ENCODE data around the gene EWSR1.
A peak's percentile ranks its signal among the peaks of the same experiment; 100 is the strongest.

EWSR1 gene

DNA sequence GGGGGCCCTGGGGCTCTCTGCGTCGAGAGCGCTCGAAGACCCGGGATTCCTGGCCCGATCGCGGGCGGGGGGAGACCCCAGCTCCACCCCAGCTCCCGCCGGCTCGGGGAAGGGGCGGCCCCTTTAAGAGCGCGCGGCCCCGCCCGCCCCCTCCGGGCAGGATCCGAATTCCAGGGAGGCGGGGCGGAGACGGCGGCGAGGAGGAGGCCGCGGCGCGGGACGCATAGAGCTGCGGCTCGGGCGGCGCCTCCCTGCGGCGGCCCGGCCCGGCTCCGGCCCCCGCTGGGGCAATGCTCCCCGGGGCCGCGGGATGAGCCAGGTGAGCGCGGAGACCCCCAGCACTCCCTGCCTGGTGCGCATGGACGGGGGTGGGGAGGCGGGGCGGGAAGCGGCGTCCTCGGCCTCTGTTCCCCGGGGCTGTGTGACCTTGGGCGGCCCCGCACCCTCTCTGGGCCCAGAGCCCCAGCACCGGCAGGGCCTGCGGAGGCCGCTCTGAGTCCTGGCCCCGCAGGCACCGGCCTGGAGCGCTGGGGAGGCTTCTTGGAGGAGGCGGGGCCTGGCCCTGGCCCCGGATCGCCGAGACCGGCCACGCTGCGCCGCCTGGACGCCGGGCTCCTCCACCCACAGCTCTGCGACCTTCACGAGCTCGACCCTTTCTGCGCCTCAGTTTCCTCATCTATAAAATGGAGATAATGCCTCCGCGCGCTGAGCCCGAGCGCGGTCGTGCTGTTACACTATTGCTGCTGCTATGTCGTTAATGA, 38.9 kb downstream of the EWSR1 start:
- DNase-seq, result peak; percentile 74

DNA sequence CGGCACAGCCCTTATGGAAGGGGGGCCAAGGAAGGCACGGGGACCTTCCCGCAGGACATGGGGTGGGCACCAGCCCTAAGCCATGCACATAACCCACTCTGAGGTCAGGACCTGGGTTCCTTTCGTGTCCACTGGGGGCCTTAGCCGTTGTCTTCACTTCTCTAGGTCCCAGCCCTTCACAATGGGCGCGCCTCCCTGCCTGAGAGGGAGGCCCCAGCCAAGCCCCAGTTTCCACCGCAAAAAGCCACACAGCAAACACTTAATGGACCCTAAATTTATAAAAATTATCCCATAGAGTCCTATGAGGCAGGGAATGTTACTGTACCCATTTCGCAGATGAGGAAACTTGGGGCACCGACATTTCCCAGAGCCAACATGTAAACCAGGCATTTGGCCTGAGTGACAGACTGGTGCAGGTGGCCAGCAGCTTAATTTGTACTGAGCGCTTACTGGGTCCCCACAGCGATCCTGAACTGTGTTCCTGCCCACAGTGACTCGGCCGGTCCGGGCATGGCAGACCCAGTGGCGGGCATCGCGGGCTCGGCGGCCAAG, 39.6 kb downstream of the EWSR1 start:
- no peak for DNase-seq

GRCh38 chr22:29308148-29308790, 40.2 kb downstream of the EWSR1 start:
- DNase-seq, result no peak

GRCh38 chr22:29308791-29309262, 40.8 kb downstream of the EWSR1 start:
- no peak for DNase-seq

GRCh38 chr22:29309332-29310064, 41.4 kb downstream of the EWSR1 start:
- no peak for DNase-seq

GRCh38 chr22:29310065-29310862, 42.2 kb downstream of the EWSR1 start:
- no peak for DNase-seq

GRCh38 chr22:29310863-29311339, 42.8 kb downstream of the EWSR1 start:
- peak; percentile 25 for DNase-seq

DNA sequence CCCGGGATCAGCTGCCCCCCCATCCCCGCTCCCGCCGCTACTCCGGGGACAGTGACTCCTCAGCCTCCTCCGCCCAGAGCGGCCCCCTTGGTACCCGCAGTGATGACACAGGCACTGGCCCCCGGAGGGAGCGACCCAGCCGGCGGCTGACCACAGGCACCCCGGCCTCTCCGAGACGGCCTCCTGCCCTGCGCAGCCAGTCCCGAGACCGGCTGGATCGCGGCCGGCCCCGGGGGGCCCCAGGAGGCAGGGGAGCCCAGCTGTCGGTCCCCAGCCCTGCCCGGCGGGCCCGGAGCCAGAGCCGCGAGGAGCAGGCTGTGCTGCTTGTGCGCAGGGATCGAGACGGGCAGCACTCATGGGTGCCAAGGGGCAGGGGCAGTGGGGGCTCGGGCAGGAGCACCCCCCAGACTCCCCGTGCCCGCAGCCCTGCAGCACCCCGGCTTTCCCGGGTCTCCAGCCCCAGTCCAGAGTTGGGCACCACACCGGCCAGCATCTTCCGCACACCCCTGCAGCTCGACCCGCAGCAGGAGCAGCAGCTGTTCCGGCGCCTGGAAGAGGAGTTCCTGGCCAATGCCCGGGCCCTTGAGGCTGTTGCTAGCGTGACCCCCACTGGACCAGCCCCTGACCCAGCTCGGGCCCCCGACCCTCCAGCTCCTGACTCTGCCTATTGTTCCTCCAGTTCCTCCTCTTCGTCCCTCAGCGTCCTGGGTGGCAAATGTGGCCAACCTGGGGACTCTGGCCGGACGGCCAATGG, 43.6 kb downstream of the EWSR1 start:
- no peak for DNase-seq

DNA sequence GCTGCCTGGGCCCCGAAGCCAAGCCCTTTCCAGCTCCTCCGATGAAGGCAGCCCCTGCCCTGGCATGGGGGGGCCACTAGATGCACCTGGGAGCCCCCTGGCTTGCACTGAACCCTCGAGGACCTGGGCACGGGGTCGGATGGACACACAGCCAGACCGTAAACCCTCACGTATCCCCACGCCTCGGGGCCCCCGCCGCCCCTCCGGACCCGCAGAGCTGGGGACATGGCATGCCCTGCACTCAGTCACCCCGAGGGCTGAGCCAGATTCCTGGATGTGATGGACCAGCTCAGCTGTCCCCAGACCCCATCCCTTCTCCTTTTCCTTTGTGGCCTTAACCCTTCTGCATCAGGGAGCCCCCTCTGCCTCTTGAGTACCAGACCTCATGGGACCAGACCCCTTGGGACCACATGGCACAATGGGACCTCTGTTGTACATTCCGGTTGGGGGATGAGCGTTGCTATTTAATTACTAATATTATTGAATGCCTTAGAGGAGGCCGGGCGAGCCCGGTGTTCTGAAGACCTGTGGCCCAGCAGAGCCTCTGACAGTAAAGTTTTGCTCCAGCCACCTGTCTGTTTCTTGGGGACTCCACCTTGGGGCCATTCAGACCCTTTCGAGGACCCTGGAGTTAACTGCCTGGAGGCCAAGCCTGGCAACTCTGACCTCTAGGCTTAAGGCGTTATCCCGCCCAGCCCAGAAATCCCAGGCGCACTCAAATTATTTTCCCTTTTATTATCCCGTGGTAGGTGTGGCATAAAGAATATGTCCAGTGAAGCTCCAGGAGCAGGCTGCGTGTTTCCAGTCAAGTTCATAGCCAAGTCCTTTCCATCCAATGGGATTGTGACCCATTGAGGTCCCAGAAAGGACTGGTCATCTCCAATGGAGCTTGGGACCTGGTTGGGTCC, 44.4 kb downstream of the EWSR1 start:
- DNase-seq, result no peak

DNA sequence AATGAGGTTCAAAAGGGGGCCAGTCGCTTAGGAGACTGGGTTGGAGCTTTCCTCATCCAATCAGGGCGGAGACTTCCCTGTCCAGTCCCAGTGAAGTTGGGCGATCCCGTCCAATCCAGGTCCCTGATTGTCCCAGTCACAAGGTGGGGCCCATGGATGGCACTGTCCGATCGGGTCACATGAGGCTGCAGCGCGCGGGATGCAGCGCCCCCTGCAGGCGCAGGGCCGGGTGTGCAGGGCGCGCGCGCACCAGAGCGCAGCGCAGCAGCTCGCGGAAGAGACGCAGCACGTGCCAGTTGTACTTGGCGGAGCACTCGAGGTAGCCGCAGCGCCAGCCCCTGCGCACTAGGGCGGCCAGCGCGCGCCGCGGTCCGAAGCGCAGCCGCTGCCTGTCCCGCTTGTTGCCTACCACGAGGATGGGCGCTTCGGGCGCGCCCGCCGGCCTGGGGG, 45.1 kb downstream of the EWSR1 start:
- DNase-seq, result no peak

- no peak for DNase-seq
Measured at GRCh38 chr22:29313576-29314466, 45.8 kb downstream of the EWSR1 start.

GRCh38 chr22:29314537-29315285, 46.6 kb downstream of the EWSR1 start:
- no peak for DNase-seq

GRCh38 chr22:29315286-29316140, 47.4 kb downstream of the EWSR1 start, which contains the start of gene RASL10A:
Gene RASL10A, minus strand, starts transcription at chr22:29315697. Its CDS starts 451 bp downstream, at chr22:29315246.
- no peak for DNase-seq

- no peak for DNase-seq
Measured at GRCh38 chr22:29316141-29316828, 48.2 kb downstream of the EWSR1 start.

- DNase-seq, result no peak
Measured at GRCh38 chr22:29317827-29318454, 49.9 kb downstream of the EWSR1 start.

DNA sequence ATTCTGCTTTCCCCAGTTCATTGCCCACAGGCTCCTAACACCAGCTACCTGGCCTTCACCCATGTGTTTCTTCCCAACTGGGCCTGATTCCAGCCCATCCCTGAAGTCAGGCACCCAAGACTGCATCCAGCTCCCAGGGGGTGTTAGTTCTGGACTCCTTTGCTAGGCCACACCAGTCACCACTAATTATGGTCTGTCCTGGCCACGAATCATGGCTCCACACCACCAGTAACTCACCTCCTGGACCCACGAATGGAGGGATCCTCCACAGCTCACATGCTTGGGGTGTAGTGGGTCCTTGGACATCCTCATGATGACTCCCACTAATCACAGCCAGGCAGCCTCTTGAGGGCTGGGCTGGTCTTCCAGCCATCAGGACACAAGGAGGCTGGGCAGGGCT, 51.0 kb downstream of the EWSR1 start:
- DNase-seq, result no peak

Measured in NCI-H1436 (cell line).